Measurements from ENCODE around the gene TTC7B.
"Not testable (repeated sequence)": the region's sequence is repeated elsewhere in the genome, so short reads cannot be mapped to it uniquely, and the experiment has no call there.

Gene TTC7B

DNA sequence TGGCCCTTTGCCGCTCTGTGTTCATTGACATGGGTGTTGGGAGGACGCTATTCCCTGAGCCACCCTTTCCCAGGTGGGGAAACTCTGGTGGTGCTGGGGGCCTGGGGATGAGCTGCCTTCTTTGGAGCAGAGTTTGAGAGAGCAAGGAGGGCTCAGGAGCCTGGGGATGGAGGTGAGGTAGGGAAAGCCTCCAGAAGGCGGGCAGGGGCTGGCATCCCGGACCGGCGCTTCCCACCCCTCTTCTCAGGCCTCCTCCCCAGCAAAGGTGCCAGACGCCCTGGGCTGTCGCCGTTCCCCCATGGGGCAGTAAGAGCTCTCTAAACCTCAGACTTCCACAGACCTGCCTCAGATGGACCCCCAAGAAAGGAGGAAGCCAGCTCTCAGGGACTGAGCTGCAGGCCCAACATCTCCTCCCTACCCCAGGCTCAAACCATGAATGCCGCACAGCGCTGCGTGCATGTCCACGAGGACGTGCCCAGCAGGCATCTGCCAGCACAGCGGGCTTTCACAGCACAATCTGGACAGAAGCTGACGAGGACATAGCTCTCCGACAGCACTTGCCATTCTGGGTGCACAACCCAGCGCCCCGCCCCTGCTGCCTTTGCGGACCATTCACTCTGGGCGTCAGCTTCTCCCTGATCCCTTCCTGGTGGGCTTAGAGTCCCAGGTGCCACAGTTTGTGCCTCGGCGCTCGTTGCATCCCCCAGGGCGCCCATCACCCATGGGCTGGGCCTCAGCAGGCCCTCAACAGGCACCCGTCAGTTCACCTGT lies 14.9 kb upstream of the TTC7B start:
- DNase-seq = no peak

GRCh38 chr14:90829677-90830076 lies 13.4 kb upstream of the TTC7B start:
- DNase-seq = no peak

- DNase-seq = no peak
These were observed 12.6 kb upstream of the TTC7B start for GRCh38 chr14:90828642-90829487.

DNA sequence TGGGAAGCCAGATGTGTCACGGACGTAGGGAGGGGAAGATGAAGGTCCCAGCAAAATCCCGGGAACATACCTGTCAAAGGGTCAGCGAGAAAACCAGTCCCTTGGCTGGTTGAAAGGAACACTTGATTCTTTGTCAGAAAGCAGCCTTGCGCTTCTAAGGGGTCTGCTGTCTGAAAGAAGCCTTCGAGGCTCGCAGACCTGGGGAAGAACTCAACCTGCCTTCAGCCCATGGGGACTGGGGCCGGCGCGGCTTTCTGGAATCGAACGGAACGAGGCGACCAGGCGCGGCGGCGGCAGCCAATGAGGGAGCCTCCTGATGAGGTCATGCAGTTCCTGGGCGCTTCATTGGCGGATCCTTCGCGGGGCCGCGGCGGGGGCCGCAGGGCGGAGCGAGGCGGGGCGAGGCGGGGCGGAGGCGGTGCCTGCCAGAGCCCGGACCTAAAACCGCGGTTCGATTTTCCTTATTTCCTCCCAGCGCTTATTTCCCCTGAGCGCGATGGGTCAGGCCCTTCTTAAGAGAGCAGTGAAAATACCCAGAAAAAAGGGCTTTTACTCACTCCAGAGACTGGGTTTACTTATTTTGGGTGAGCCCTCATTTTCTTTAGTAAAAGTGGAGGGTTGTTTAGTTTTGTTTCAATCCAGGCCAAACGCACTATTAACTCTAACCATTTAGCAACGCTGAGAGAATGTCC lies 11.8 kb upstream of the TTC7B start:
- peak; percentile 94 for DNase-seq

- not testable (repeated sequence) for DNase-seq
These were observed 7.3 kb upstream of the TTC7B start for GRCh38 chr14:90823542-90823941.

- peak; percentile 89 for DNase-seq
These were observed 4.7 kb upstream of the TTC7B start for GRCh38 chr14:90820958-90821357.

GRCh38 chr14:90819734-90820393 lies 3.6 kb upstream of the TTC7B start:
- DNase-seq = no peak

- no peak for DNase-seq
These were observed 2.5 kb upstream of the TTC7B start for GRCh38 chr14:90818715-90819114.

GRCh38 chr14:90816681-90817436 lies 629 bp upstream of the TTC7B start:
- no peak for DNase-seq

GRCh38 chr14:90815572-90815821 lies 733 bp downstream of the TTC7B start:
- no peak for DNase-seq

DNA sequence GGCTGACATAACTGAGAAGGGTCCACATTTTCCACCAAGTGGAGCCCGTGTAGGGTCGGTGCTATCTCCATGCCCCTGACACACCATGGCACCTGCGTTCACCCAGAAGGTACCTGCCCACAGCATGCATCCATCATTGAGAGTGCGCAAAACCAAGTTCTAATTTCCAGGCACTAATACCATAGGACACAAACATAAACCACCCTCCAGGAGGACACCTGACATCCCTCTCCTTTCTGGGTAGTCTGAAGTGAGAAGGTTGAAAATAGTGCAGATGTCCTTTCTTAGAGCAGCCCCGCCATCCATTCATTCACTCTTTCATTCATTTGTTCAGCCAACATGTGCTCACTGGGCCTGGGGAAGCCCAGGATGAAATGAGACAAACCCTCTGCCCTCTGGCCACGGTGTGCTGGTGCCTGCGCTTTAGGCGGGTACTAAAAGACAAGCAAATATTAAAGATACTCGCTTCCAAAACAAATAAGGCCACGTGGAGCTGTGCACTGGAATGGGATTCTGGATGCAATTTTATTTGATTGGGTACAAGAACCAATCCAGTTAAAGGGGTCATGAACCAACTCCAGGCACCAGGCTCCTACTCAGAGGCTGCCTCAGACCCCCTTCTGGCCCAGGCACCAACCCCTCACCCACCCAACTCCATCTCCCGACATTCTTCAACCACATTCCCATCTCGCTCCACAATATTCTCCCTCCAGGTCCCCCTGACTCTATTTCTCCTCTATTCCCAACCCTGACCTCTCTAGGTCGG lies 1.2 kb downstream of the TTC7B start:
- no peak for DNase-seq

DNA sequence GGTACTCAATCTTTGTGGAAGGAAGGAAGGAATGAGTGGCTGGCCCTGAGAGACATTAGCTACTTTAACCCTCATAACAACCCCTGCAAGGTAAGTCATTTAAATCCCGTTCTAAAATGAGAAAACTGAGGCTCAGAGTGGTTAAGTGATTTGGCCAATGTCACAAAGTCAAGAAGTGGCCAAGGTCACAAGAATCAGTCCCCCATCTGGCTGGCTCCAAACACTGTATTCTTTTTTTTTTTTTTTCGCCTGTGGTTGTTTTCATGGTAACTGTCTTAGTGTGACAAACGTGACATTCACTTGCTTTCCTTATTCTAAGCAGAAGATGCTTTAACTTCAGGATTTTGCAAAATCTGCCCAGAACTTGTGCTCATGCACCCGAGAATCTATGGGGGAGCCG lies 2.8 kb downstream of the TTC7B start:
- no peak for DNase-seq

GRCh38 chr14:90812109-90812508 lies 4.1 kb downstream of the TTC7B start:
- no peak for DNase-seq

GRCh38 chr14:90811641-90812040 lies 4.6 kb downstream of the TTC7B start:
- DNase-seq = no peak

GRCh38 chr14:90810806-90811205 lies 5.4 kb downstream of the TTC7B start:
- DNase-seq = no peak

DNA sequence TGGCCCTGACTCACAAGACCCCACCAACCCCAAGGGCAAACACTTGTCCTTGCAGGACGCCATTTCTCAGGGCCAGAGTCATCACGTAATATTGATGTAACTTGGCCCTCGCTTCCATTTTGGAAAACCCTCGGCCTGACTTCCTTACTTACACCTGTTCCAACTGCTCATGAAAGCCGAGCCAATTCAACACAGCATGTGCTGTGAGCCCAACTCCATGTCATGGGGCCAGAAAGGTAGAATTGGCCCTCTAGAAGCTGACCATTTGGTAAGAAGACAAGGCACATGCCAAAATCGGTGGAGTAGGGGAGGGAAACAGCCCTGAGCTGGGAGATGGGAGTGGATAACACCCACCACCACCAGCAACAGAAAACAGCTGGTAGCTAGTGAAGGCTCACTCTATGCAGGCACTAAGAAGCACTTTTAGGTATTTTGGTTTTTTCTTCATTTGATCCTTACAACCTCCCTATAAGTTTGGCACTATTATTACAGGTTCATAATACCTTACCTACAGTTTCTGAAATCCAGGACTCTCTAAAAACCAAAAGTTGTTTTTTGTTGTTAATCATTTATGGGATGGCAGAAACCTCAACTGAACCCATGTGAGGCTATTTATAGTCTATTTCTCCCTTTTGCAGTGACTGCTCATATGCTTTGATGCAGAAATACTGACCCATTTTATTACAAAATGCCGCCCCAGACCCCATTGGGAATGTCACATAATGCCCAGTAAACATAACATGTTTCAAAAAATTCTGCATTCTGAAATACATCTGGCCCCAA lies 6.5 kb downstream of the TTC7B start:
- no peak for DNase-seq

DNA sequence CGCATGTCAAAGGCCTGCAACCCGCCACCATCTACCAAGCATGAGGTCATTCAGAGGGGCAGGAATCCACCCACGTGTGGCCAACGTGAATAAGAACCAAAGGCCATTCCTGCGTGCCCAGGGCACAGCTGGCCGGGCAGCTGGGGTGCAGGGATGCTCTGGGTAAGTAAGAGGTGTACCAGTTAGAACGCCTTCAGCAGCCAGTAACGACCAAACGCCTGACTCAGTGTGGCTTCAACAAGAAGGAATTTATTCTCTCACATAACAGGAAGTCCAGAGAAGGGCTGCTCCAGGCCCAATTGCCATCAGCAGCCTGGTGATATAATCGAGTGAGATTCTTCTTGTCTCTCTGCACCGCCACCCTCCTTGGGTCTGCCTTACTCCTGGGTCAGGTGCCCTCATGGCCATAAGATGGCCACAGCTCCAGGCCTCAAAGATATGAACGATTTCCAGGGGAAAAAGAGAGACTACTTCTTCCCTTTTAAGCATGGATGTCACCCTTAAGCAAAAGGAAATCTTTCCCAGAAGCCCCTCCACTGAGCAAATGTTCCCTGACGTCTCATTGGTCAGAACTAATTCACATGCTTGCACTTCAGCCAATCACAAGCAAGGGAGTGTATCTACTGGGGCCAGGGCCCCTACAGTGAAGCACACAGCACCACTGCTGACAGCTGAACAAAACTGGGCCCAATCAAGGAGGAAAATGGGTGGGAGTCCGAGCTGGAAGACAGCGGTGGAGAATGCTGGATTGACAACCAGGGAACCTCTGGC lies 7.3 kb downstream of the TTC7B start:
- no peak for DNase-seq

DNA sequence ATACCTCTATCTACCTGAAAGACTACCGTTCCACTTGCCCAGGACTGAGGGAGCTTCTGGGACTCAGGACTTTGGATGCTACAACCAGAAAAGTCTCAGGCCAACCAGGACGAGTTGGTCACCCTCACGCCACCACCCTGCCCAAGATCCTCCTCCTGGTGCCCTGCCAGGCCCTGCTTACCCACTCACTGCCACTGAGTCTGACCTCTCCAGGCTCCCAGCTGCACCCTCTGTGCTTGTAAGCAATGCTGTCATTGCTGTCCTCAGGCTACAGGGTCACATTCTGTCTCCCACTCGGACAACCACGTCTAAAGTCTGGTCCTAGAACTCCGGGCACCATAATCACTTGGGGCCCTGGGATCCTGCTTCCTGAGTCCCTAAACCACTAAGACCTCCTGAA lies 9.2 kb downstream of the TTC7B start:
- no peak for DNase-seq

DNA sequence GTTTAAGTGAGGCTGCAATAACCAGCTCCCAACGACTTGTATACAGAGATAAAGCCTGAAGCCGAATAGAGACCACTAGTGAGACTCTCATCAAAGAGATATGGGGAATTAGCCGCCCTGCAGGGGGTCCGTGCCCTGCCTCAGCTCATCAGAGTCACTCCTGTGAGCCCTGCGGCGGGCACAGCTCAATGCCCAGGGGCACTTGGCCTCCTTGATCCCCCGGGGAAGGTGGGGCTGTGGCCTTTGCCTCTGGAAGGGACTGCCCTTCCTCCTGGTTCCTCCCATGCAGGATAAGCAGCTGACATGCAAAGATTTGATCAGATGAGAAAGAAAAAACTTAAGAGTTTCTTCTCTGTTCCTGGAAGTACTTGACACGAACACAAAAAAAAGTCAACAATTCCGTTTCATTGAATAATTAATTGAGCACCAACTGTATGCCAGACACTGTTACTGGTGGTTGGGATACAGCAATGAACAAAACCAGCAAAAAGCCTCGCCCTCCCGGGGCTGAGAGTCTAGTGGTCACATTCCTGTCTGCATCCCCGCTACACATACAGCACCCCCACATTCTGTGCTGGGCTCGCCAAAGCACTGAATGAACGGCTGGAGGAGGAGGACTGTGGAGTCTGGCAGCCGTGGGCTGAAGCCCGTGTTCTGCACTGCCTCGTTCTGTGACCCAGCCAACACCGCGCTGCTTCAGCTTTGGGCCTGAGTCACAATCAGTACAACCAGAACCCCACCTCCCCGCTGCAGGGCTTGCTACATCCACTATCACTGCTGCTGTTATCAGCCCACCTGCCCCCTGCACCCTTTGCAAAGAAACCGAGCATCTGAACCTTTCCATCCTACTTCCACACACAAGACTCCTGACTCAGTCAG lies 10.3 kb downstream of the TTC7B start:
- no peak for DNase-seq
